ENCODE measurements around the gene SHC3.

Gene SHC3

DNA sequence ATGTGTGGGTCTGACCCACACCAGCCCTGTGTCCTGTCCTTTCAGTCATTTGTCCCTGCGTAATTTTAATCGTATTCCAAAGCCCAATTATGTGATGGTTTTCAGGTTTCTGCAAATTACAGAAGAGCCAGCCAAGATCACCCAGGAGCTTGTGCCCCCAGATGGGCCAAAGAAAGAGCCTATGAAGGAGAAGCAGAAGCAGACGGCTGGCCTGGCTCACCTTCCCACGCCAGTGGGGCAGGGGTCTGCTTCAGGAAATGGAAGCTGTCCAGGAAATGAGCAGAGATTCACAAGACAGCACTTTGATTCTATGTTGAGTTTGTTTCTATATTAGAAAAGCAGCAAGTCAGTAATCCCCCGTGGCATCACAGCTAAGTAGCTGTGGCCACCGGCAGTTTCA is 175.6 kb downstream of the SHC3 start:
- no peak for DNase-seq

DNA sequence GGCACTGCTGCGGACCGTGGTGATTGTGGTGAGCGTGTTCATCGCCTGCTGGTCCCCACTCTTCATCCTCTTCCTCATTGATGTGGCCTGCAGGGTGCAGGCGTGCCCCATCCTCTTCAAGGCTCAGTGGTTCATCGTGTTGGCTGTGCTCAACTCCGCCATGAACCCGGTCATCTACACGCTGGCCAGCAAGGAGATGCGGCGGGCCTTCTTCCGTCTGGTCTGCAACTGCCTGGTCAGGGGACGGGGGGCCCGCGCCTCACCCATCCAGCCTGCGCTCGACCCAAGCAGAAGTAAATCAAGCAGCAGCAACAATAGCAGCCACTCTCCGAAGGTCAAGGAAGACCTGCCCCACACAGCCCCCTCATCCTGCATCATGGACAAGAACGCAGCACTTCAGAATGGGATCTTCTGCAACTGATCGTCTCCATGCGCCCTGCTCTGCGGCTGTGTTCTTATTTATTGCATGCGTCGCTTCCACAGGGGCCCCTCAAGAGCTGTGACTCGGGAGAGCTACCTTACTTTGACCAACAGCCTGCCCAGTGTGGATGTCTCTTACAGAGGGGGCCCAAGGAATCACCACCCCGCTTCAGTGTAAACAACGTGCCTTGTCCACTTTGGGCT is 176.6 kb downstream of the SHC3 start:
- DNase-seq, result no peak

DNA sequence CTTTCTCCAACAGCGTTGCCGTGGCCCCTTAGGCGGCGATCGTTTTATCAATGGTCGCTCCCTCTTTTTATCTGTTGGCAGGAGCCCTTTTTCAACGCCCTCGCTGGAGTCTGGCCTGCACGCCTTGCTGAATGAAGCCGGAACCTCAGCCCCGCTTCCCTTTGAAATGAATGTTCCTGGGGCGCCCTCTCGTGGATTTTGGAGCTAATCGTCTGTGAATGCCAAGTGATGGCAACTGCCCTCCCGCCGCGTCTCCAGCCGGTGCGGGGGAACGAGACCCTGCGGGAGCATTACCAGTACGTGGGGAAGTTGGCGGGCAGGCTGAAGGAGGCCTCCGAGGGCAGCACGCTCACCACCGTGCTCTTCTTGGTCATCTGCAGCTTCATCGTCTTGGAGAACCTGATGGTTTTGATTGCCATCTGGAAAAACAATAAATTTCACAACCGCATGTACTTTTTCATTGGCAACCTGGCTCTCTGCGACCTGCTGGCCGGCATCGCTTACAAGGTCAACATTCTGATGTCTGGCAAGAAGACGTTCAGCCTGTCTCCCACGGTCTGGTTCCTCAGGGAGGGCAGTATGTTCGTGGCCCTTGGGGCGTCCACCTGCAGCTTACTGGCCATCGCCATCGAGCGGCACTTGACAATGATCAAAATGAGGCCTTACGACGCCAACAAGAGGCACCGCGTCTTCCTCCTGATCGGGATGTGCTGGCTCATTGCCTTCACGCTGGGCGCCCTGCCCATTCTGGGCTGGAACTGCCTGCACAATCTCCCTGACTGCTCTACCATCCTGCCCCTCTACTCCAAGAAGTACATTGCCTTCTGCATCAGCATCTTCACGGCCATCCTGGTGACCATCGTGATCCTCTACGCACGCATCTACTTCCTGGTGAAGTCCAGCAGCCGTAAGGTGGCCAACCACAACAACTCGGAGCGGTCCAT is 177.4 kb downstream of the SHC3 start:
- peak in 52 of 56 donors; percentile 21 to 92 (median 64) for DNase-seq

DNA sequence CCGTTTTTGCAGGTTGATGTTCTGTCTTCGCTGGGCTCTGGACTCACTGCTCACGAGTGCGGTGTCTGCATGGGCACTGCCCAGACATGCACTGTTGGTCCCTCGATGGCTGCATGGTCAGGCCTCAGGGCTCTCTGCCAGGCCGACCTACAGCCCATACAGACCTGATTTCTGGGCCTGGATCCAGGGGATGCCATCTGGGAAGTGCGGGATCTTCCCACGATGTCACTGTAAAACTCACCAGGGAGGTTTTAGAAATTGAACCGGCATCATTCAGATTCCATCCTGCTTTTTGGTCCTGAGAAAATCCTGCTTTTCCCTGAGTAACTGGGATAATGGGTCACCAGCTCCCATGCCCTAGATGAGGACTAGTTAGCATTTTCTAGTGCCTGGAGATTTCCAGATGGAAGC is 178.2 kb downstream of the SHC3 start:
- no peak for DNase-seq

DNA sequence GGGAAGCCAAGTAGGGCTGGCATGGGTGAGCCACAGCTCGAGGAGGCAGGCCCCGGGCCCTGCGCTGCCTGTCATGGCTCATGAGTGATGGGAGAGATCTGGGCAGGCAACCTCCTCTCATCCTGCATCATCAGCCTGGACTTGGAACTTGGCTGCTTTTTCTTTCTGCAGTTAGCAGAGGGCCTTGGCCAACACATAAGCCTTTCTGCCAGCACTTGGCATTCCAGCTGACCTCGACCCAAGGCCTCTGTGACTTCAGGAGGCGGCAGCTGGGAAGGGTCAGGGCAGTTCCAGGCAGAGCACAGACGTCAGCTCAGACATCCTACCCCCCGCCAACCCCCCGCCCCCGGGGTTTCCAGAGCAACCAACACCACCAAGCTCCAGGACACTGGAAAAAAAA is 179.7 kb downstream of the SHC3 start:
- DNase-seq, result peak in 9 of 56 donors; percentile 10 to 47 (median 33)

DNA sequence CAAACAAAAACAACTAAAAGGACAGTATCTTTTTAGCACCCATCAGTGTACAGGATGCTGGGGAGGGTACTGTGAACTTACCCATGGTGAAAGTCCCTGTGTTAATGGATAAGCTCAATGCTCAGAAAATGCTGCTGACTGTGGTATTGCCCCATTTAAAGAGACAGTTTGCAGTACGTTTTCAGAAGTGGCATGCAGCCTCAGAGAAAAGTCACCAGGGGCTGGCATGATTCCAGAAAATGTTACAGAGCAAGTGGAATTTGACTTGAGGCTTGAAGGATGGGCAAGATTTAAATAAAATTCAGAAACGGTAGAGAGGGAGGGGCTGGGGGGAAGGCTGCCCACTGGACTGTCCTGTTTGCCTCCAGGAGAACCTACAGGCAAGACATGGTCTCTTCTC is 180.1 kb downstream of the SHC3 start:
- no peak for DNase-seq

DNA sequence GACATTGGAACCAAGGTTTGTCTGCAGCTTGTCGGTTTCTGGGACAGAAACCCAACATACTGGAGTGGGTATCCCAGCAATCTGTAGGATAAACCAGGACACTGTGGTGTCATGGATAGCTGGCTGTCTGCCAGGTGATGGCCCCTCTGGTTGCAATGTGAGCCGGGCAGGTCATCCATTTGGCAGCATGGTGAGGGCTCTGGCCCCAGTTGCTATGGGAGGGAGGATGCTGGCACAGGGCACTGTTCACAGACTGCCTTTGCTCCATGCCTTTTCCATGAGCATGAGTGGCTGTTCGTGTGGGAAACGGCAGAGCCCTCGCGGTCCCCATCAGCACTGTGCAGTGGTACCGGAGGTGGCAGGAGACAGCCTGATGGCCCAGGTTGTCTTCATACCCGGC is 181.0 kb downstream of the SHC3 start:
- DNase-seq, result no peak

DNA sequence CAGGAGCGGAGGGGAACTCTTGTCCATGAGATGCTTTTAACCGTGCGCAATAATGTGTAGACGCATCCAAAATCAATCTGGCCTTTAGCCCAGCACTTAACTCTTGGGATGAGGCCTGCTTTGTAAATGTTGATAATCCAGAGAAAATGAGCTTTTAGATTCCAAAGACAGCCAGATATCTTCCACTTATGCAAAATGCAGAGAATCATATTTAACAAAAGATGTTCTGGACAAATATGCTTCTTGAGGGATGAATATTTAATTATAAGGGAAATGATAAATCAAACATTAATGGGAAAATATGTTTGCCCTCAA is 181.7 kb downstream of the SHC3 start:
- no peak for DNase-seq

DNA sequence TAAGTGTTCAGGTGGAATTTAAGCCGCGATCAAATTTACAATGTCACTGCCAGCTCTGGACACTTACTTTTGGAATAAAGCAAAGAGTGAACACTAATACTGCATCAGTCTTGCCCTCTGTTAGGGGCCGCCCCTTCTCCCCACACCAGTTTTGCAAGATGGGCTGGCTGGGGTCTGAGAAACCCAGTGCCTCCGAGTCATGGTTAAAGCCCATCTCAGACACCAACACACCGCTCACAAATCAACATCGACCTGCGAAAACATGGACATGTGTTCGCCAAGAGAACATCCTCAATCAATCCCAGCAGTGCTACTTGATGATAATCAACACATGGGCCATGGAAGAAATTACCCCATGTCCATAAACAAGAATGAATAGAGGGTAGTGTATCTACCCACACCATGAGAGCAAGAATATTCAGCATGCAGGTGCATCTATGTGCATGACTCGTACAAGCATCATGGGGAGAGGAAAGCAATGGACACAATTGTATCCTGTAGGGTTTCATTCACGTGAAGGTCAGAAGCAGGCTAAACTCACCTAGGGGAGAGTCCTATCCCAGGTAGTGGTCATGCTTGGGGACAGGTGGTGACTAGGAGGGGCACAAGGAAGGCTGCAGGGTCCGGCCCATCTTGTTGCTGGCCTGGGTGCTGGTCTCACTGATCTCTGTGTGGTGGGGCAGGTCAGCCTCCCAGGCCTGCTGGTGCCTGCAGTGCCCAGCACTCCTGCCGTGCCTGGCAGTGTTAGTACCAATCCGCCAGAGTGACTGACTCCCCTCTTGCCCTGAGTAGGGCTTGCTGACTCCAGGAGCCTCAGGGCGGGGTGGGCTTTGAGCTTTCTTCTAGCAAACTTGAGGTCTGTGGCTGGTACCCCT is 182.3 kb downstream of the SHC3 start:
- DNase-seq, result no peak

DNA sequence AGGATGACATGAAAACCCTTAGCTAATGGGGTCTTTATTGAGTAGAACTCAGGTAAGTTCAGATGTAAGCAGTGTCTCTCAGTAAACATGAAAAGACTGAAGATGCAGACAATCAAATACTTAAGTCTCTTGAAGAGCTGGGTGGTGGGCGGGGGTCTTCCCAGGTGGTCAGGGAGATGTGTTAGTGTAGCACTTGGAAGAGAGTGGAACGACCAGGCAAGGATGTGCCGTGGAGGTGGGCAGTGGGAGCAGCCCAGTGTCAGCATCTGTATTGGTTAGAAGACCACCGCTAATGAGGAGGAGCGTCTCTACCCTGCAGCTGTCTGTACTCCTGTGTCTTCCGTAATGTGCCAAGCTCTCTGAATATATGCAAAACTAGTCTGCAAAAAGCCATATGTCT is 183.0 kb downstream of the SHC3 start:
- no peak for DNase-seq

DNA sequence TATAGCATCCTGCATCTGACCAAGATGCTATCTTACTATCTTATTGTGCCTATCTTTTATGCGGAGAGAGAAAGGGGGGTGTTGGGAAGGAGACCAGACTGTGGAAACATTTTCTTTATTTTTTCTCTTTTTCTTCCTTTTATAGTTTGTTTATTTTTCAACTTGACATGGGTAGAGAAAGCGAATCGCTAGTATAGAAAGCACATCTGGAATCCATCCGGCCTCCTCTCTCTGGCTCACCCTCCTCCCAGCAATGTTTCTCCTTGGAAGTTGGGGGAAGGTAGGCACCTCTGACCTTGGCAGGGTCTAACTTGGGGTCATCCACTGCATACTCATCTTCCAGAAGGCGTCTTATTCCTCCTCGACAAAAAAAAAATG is 183.4 kb downstream of the SHC3 start:
- no peak for DNase-seq

DNA sequence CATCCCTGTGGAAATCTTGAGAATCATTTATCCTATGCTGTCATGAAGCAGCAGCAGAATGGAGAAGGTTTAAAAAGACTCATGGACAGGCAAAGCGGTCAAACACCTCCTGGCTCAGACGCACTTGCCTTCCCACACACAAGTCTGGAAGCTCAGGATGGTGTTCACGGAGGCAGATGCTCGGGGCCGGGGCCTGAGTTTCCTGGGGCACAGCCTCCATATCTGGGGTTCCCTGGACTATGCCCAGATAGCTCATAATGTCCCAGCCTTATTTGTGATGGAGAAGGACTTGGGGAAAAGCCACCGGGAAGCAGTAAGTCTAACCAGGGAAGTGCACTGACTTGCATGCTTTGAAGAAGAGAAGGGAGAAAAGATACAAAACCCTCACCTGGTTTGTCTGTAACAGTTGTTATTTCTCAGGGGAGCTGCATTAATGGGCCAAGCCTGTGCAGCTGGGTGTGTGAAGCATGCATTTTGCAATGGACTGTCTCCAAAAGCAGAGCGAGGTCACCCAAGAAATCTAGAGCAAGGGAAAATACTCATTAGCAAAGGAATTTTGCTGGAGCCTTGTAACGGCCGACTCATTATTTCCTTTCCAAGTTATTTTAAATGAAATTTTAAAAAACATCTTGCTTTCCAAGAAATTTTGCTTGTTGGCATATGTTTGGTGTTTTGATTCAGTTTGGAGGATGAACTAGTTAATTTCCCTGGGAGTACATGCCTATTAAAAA is 184.0 kb downstream of the SHC3 start:
- no peak for DNase-seq

DNA sequence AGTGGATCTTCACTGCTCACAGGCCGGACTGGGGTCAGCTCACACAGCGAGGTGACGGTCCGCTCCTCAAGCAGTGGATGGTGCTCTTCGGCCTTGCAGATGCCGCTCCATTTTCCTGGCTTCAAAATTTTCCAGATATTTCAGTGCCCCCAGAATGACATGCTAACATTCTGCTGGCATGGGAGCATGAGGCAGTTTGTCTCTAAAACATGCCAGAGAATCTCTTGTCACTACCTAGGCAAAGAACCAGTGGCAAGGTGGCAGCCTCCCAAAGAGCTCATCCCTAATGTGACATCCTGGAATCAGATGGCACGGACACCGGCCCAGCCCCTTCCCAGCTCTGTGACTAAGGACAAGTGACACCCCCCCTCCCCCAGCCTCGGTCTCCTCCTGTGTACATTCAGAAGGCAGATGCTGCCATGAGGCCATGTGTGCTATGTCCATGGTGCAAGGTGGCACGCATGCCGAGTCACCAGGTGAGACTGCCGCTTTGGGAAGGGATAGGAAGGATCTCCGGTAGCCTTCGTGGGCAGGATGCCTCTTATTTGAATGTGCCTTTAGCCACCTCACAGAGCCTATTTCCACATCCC is 184.7 kb downstream of the SHC3 start:
- no peak for DNase-seq

DNA sequence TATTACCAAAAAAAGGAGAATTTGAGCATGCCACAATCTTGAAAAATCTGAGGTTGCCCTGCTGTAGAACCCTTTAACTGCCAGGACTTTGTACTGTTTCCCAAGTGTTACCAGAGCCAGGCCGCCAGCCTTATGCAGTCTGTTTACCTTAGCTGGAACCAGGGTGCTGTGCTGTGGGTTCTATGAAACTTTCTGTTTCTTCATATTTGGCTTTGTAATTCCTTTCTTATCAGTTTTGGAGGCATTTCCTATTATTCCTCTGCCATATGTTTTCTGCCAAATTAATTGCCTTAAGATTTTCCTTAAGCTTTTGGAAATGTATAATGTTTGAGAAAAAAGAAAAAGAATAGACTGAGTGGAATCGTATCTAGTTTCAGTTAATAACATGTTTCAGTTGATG is 185.3 kb downstream of the SHC3 start:
- no peak for DNase-seq

DNA sequence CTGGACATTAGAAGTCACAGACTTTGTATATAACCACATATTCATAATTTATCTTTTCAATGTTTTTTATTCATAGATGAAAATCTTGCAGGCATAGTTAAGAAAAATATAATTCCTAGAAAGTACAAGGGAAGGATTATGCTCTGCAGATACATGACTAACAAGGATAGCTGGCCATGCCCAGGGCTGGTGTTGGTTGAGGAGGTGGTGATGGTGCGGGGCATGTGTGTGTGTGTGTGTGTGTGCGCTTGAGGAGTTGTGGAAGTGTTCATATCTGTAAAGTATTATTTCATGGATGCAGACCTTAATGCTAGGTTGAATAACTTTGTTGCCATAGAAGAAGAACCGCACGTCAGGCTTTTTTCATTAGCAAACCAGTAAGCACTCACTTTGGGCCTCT is 186.1 kb downstream of the SHC3 start:
- DNase-seq, result no peak

DNA sequence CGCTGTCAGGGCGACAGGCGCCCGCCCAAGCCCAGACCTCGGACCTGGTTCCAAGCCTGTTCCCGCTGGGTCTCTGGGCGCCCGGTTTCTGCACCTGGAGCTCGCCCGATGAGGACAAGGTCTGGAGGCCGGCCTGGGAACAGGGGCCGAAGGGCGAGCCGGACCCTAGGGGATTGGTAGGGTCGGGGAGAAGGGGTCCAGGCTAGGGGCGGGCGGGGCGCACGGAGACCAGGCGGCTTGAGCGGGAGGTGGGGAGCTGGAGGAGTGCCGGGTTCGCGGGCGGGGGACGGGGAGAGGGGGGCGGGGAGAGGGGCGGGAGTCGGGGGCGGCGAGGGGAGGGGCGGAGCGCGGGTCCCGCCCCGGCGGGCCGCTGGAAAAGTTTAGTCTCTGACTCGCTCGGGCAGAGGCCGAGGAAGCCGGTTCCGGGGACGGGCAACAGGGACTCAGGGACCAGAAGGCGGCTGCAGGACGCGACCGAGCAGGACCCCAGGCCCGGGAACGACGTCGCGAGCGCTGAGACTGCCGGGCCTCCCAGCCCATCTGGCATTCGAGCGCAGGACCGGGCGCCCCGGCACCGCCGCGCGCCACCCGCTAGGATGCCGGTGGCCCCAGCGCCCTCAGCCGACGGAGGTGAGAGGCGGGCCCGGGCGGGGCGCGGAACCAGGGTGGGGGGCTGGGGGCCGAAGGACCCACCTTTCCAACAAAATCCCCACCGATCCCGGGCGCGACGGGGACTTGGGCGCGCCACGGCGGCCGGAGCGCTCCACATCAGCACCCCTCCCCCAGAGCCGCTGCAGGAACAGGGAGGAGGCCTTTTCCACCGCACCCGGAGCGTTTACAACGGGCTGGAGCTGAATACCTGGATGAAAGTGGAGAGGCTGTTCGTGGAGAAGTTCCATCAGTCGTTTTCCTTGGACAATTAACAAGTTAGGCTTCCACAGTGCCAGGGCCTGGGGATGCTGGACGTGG is 187.3 kb downstream of the SHC3 start, which contains the start of gene S1PR3:
S1PR3 (plus strand) TSS at position 403 of the 969 bp plus-strand sequence. CDS start 9,733 bp downstream, outside the sequence.
- peak in 14 of 56 donors; percentile 5 to 50 (median 17) for DNase-seq

DNA sequence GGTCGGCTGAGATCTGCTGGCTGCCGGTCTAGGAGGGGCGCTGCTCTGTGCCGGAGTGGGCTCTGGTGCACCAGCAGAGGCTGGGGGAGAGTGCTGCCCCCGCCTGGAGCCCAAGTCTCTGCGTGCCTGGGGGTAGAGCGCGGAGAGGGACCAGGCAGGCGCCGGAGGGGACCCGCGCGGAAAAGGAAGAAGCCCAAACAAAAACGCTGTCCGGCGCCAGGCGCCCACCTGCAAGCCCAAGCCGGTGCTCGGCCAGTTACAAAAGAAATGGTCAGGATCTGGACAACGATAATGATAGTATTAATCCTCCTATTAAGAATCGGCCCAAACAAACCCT is 187.9 kb downstream of the SHC3 start:
- DNase-seq, result no peak

DNA sequence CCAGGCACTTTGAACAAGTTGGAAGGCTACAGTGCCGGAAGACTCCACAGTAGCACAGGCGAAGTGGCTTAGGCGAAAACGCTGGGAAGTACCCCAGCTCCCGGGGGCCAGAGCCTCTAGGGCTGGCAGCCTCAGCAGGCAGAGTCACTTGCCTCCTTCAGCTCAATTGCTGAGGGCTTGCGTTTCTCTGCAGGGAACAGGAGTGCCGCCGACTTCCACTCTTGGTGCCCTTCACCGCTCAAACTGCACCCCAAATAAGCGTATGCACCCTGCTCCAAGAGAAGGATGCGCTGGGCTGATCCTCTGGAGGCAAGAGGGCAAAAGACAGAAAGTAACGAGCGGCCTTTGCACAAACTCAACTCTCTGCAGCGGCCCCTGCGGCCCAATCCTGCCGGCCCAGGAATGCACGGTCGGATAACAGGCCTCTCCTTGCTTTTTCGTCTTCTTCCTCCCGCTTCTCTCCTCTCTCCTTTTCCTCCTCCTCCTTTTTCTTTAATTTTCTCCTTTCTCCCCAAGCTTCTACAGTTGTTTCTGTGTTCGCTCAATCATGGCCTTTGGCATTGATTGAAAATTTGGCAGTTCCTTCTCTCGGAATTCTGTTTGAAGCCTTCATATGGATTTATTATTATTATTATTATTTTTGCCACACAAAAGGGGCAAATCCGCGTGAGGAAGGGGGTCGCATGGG is 188.4 kb downstream of the SHC3 start:
- no peak for DNase-seq

Data from nucleus accumbens (tissue), 56 donors.